Measurements from ENCODE around the gene PHLDA1.

GRCh38 chr12:75995691-75996090 lies 35.9 kb downstream of the PHLDA1 start:
- TF ChIP-seq CTCF (IDR thresholded peaks at IDR 0.05), result no peak
- TF ChIP-seq POLR2AphosphoS5 (IDR thresholded peaks at IDR 0.05), result no peak
- no peak for TF ChIP-seq POLR2A (IDR thresholded peaks at IDR 0.05)
- no peak for TF ChIP-seq EP300 (IDR thresholded peaks at IDR 0.05)
